Activated T-helper 2 cell treated with anti-CD3 and anti-CD28 coated beads, Interferon-gamma antibody, Interleukin-2, Interleukin-4, amounts not matched to agents 10 μg/mL and 5 μg/mL and 100 μg/mL, durations not matched to agents 14 hours and 24 hours and 36 hours (primary cell): Measurements from ENCODE around the gene UNC5CL. TPM values are rescaled to one million over a fixed set of nuclear protein-coding genes. Genes with fewer than 3 reads are reported as not detected.
"Not testable (repeated sequence)": the region's sequence is repeated elsewhere in the genome, so short reads cannot be mapped to it uniquely, and the experiment has no call there.

Source experiments
- DNase-seq: peaks from one replicate; pipeline ENCODE4 v3.0.0; 2021; ENCODE audit warnings: low spot score
- H3K27ac Mint-ChIP-seq: one replicate; pipeline ENCODE4 v1.8.0; 2021; ENCODE audit warnings: mixed read lengths
- H3K27me3 Mint-ChIP-seq: one replicate; pipeline ENCODE4 v1.8.0; 2021; ENCODE audit warnings: low read depth, mixed read lengths
- H3K36me3 Mint-ChIP-seq: one replicate; pipeline ENCODE4 v1.8.0; 2021; ENCODE audit warnings: low read depth, mixed read lengths
- H3K4me1 Mint-ChIP-seq: one replicate; pipeline ENCODE4 v1.8.0; 2021; ENCODE audit warnings: low read depth, mixed read lengths
- H3K4me3 Mint-ChIP-seq: one replicate; pipeline ENCODE4 v1.8.0; 2021; ENCODE audit warnings: low read depth, mild to moderate bottlenecking, moderate library complexity, mixed read lengths
- H3K9me3 Mint-ChIP-seq: one replicate; pipeline ENCODE4 v1.8.0; 2021; ENCODE audit warnings: mixed read lengths
- intact Hi-C: fragments of 100-400 bp; cut with micrococcal nuclease; formaldehyde crosslinking; loops from one replicate; pipeline ENCODE4 v1.15.1; 2023
- total RNA-seq: library from RNA; stranded (reverse); gene quantifications from 2 replicates; pipeline ENCODE4 v1.2.3, GENCODE V29; 2022

UNC5CL gene
- total RNA-seq, 1 donor from 2014 or later: 1.6 TPM

- Mint-ChIP-seq H3K27me3 (no peaks in the 10 kb centered on the region), H3K4me3 (peak overlapping the region; percentile 89), H3K4me1 (peaks cover 19% of the 10 kb centered on the region), H3K9me3 (no peaks in the 10 kb centered on the region), H3K36me3 (no peaks in the 10 kb centered on the region), H3K27ac (peak overlapping the region; percentile 94)
- no peak for DNase-seq
- intact Hi-C loops: loop anchor here (1.0 kb wide), 2 partner anchors 39 to 44 kb away; partner anchors contain the start of genes NFYA and OARD1
Measured at GRCh38 chr6:41028561-41029412, 10.2 kb downstream of the UNC5CL start.

DNA sequence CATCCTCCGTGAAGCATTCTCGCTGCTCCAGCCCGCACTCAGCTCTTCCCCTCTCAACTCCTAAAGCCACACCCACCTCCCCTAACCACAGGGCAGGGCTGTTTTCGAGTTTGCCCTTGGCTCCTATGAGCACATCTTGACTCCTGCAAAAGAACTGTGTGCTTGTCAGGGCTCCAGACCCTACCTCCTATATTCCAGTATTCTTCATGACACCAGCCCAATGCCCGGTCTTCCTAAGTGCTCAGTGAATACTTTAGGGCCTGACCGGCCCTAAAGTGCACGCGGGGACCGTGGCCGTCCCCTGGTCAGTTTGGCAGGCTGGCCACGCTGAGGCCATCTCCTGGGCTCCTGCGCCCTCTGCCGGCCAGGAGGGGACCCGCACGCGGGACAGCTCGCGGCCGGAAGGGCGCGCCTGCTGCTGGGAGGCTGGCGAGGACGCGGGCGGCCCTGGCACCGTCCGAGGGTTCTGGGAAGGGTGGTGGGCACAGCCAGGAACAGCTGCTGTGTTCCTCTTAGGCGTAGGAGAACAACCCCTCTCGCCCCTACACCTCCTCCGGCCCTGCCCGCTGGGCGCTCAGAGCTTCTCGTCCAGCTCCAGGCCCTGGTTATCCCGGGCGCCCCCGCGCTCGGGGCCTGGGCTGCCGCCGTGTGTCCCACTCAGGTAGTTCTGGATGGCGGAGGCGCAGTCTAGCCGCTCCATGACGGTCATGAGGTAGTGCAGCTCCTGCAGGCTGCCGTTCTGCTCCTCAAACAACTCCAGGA is 11.0 kb downstream of the UNC5CL start:
- Mint-ChIP-seq H3K27me3 (no peaks in the 10 kb centered on the region), H3K4me1 (peaks cover 19% of the 10 kb centered on the region), H3K9me3 (no peaks in the 10 kb centered on the region), H3K27ac (peak overlapping the region; percentile 94), H3K36me3 (no peaks in the 10 kb centered on the region), H3K4me3 (peak overlapping the region; percentile 89)
- intact Hi-C loops: loop anchor here (1.0 kb wide), 2 partner anchors 22 to 44 kb away; partner anchors contain the start of genes NFYA and OARD1
- DNase-seq: peak; percentile 77

DNA sequence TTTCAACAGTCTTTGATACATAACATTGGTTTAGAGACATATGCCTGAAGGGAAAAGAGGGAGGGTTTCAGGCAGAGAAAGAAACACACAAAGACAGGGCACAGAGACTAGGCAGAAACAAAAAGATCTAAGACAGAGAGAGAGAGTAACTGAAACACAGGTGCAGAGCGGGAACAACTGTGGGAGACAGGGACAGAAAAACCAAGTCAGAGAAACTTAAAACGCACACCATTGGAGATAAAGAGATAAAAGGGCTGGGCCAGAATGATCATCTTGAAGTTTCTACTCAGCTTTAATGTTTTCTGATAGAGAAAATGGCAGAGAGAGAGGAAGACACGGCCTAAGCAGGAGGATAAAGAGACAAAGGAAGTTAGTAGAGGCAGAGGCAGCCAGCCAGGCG is 11.8 kb downstream of the UNC5CL start:
- Mint-ChIP-seq H3K9me3 (no peaks in the 10 kb centered on the region), H3K27ac (peak overlapping the region; percentile 94), H3K4me3 (peak overlapping the region; percentile 89), H3K4me1 (peaks cover 19% of the 10 kb centered on the region), H3K27me3 (no peaks in the 10 kb centered on the region), H3K36me3 (no peaks in the 10 kb centered on the region)
- intact Hi-C loops: loop anchor here (1.0 kb wide), 1 partner anchor 21 kb away; no protein-coding TSS in a partner anchor
- DNase-seq: no peak

DNA sequence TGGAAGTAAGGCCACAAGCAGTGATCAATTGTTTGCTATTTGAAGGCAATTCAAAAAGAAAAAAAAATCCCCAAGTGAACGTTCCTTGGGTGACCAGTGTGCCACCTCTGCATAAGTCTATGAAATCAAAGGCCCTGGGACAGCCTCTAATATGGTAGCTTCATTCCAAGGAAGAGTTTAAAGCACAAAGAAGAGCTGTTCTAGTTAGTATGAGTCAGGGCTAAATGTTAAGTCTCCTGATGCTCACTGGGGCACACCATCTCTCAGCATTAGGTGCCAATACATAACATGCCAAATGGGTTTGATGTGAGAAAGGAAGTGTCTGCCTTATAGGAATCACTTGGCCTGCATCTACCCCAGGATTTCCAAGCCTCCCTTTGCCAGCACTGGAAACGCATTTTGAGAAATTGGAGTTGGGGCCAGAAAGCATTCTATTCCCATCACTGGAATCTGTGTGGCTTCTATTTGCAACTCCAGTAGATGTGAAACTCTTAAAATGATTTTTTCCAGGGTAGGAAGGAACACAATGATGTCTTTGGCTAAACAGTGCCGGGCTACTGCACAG is 13.0 kb downstream of the UNC5CL start:
- H3K27me3 Mint-ChIP-seq: no peaks in the 10 kb centered on the region
- H3K4me1 Mint-ChIP-seq: peaks cover 19% of the 10 kb centered on the region
- H3K9me3 Mint-ChIP-seq: no peaks in the 10 kb centered on the region
- H3K27ac Mint-ChIP-seq: no peak overlapping the region
- intact Hi-C loops: no loop called here
- H3K4me3 Mint-ChIP-seq: peak overlapping the region; percentile 20
- DNase-seq: no peak
- no peaks in the 10 kb centered on the region for H3K36me3 Mint-ChIP-seq

GRCh38 chr6:41023114-41023513 is 15.9 kb downstream of the UNC5CL start:
- no peaks in the 10 kb centered on the region for H3K27me3 Mint-ChIP-seq
- H3K9me3 Mint-ChIP-seq: no peaks in the 10 kb centered on the region
- H3K36me3 Mint-ChIP-seq: no peaks in the 10 kb centered on the region
- H3K27ac Mint-ChIP-seq: no peak overlapping the region
- intact Hi-C loops: no loop called here
- H3K4me3 Mint-ChIP-seq: no peak overlapping the region
- peaks cover 10% of the 10 kb centered on the region for H3K4me1 Mint-ChIP-seq
- DNase-seq: no peak

GRCh38 chr6:41022294-41022693 is 16.7 kb downstream of the UNC5CL start:
- Mint-ChIP-seq H3K27ac (no peak overlapping the region), H3K4me1 (peaks cover 4% of the 10 kb centered on the region), H3K27me3 (no peaks in the 10 kb centered on the region), H3K9me3 (no peaks in the 10 kb centered on the region), H3K36me3 (no peaks in the 10 kb centered on the region), H3K4me3 (no peak overlapping the region)
- intact Hi-C loops: no loop called here
- no peak for DNase-seq

GRCh38 chr6:41021832-41022231 is 17.2 kb downstream of the UNC5CL start:
- Mint-ChIP-seq H3K27ac (no peak overlapping the region), H3K9me3 (no peaks in the 10 kb centered on the region), H3K36me3 (no peaks in the 10 kb centered on the region), H3K4me1 (no peaks in the 10 kb centered on the region), H3K4me3 (no peak overlapping the region), H3K27me3 (no peaks in the 10 kb centered on the region)
- DNase-seq: no peak
- intact Hi-C loops: no loop called here

DNA sequence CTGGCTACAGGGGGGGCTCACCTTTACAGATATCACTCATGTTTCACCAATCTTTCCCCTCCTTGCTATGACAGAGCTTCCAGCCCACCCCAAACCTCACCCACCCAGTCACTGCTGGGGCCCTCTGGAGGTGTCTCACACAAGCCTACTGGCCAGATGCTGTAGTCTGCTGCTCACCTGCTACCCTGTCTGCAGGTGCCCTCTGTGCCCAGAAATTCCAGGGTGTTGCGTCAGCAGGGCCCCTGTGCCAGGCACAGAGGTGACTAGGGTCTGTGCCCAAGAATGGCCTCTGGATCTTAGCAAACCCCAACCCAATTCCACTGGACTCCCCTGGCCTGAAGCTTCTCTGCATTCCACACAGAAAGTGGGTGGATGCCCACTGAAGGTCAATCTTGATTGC is 21.4 kb downstream of the UNC5CL start:
- DNase-seq: no peak
- no peaks in the 10 kb centered on the region for H3K4me1 Mint-ChIP-seq
- no peak overlapping the region for H3K4me3 Mint-ChIP-seq
- H3K9me3 Mint-ChIP-seq: no peaks in the 10 kb centered on the region
- peaks cover 1% of the 10 kb centered on the region for H3K27me3 Mint-ChIP-seq
- no peaks in the 10 kb centered on the region for H3K36me3 Mint-ChIP-seq
- intact Hi-C loops: no loop called here
- H3K27ac Mint-ChIP-seq: no peak overlapping the region

- not testable (repeated sequence) for H3K9me3 Mint-ChIP-seq
Measured at GRCh38 chr6:41015860-41016259, 23.2 kb downstream of the UNC5CL start.

GRCh38 chr6:41014780-41015179 is 24.2 kb downstream of the UNC5CL start:
- Mint-ChIP-seq H3K36me3 (no peaks in the 10 kb centered on the region), H3K4me3 (no peak overlapping the region), H3K27me3 (peaks cover 8% of the 10 kb centered on the region), H3K4me1 (no peaks in the 10 kb centered on the region), H3K27ac (no peak overlapping the region), H3K9me3 (no peaks in the 10 kb centered on the region)
- DNase-seq: no peak
- intact Hi-C loops: no loop called here

More at GRCh38 chr6:41015860-41016259, 23.2 kb downstream of the UNC5CL start:
- H3K36me3 Mint-ChIP-seq, H3K4me3 Mint-ChIP-seq, H3K4me1 Mint-ChIP-seq, DNase-seq, H3K27me3 Mint-ChIP-seq, intact Hi-C loops, H3K27ac Mint-ChIP-seq: not testable (repeated sequence)

DNA sequence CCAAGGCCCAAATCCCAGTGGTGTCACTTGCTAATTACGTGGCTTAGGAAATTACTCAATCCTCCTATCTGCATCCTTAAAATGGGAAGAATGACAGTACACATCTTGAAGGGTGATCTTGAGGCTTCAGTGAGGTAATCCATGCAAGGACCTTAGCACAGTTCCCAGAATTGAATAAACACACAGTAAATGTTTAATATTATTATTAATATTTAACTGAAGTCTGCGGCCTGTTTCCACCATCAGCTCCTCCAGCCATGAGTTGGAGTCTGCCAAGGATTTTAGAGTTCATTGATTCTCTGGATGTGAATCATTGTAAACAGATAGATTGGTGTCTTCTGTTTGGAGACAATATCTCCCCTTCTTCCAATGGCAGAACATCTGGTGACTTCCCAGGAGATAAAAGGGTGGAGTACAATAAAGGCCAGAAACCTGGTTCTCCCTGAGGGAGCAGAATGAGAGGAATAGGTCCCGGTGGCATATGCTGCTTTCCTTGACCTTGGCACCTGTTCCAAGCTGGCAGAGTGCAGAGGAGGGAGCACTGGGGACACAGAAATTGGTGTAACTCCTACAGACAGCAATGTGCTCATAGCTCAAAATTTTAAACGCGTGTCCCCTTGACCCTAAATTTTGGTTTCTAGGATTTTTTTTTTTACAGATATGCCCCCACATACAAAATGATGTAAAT is 25.4 kb downstream of the UNC5CL start:
- no peak for DNase-seq
- H3K27ac Mint-ChIP-seq: no peak overlapping the region
- H3K36me3 Mint-ChIP-seq: no peaks in the 10 kb centered on the region
- H3K9me3 Mint-ChIP-seq: no peaks in the 10 kb centered on the region
- no peaks in the 10 kb centered on the region for H3K4me1 Mint-ChIP-seq
- intact Hi-C loops: no loop called here
- H3K27me3 Mint-ChIP-seq: peaks cover 8% of the 10 kb centered on the region
- H3K4me3 Mint-ChIP-seq: no peak overlapping the region

- H3K36me3 Mint-ChIP-seq: no peaks in the 10 kb centered on the region
- H3K4me3 Mint-ChIP-seq: no peak overlapping the region
- H3K27me3 Mint-ChIP-seq: peaks cover 8% of the 10 kb centered on the region
- H3K27ac Mint-ChIP-seq: no peak overlapping the region
- no peaks in the 10 kb centered on the region for H3K9me3 Mint-ChIP-seq
- DNase-seq: no peak
- intact Hi-C loops: no loop called here
- H3K4me1 Mint-ChIP-seq: no peaks in the 10 kb centered on the region
Measured at GRCh38 chr6:41011673-41012072, 27.3 kb downstream of the UNC5CL start.
